Activated naive CD4-positive, alpha-beta T cell treated with anti-CD3 and anti-CD28 coated beads, Interleukin-2, amount 50 U/mL, for 16 hours (primary cell): ENCODE results near the gene UBE2L3.

ENCODE experiments used
- DNase-seq: peaks from one replicate; pipeline ENCODE4 v3.0.0-alpha.2; 2020

Gene UBE2L3

GRCh38 chr22:21646608-21647590, 79.4 kb downstream of the UBE2L3 start:
- DNase-seq = peak; percentile 77

- DNase-seq = no peak
These were observed 82.8 kb downstream of the UBE2L3 start for GRCh38 chr22:21650280-21650679.

GRCh38 chr22:21650823-21651520, 83.5 kb downstream of the UBE2L3 start:
- DNase-seq = no peak

- no peak for DNase-seq
These were observed 84.1 kb downstream of the UBE2L3 start for GRCh38 chr22:21651521-21652009.

GRCh38 chr22:21652010-21652546, 84.6 kb downstream of the UBE2L3 start:
- peak; percentile 83 for DNase-seq

- no peak for DNase-seq
These were observed 85.3 kb downstream of the UBE2L3 start for GRCh38 chr22:21652547-21653545.

DNA sequence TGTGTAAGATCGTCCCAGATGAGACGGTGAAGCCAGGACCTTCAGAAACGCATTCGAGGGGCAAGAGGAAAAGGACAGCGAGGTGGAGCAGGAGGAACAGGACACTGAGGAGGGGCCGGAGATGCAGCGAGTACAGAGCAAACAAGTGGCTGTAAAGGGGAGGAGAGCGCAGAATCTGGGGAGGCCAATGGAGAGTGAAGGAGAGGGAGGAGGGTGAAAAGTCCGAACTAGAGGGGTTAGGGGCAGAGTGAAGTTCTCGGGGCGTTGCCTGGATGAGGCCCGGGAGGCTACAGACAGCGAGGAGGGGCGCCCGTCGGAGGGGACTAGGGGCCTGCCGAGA, 89.5 kb downstream of the UBE2L3 start:
- DNase-seq = no peak

DNA sequence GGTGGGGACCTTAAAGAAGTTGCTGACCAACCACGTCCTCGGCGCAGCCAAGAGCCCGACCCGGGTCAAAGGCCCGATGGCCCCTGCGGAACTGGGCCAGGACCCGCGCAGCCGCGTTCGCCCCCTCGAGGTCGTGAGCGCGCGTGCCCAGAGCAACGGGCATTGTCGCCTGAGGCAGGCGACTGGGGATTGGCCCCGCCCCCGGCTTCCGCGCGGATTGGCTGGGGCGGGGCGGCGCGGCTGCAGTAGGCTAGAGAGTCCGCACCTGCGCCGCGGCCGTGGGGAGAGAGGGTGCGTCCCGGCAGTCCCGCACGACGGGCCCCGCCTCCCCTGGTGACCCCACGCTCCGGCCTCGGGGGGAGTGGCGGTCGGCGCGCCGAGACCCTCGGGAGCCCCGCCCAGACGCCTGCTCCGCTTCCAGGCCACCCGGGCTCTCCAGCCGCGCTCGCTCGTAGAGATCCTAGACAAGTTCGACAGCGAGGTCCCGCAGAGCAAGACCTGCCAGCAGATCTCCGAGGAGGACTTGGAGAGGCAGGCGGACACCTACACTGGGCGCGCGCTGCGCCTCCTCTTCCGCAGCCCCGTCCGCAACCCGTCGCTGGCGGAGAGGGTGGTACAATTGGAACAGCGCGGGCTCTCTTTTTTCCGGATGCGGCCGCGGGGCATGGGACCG, 90.0 kb downstream of the UBE2L3 start:
- DNase-seq = peak; percentile 81

DNA sequence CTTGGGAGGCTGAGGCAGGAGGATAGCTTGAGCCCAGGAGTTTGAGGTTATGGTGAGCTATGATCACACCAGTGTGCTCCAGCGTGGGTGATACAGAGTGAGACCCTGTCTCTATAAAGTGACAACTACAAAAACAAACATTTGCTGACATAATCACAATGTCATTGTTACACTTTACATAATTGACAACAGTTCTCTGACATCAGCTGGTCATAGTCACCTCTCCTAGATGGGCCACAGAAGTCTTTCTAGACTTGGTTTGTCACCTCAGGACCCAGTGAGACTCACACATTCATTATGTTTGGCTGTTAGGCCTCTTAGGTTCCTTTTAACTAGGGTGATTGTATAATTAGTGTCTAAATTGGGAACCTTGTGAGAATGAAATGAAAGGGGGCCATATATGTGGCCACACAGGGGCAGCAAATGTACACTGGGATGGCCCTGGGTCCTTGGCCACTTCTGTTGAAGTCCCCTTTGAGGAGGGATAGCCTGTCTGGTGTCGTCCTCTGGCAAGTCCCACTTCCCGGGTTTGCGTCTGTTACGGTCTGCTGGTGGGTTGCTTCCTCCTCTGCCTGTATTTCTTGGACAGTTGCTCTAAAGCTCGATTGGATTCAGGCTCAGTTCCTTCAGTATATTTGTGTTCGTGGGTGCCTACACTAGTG, 92.5 kb downstream of the UBE2L3 start:
- no peak for DNase-seq

- no peak for DNase-seq
These were observed 93.4 kb downstream of the UBE2L3 start for GRCh38 chr22:21660904-21661303.

DNA sequence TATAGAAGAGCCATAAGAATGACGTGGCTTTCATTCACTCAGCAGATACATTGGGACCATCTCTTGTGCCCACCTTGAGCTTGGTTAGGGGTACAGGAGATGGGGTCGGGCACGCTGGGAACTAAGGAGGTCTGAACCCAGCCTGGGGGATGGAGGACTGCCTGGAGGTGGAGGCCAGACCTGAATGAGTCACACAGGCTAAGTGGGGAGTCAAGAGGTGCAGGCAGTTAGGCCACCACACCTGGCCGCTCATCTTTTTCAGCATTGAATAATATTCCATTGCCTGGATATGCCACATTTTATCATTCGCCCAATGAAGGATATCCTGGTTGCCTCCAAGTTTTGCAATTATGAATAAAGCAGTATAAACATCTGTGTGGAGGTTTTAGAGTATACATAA, 94.5 kb downstream of the UBE2L3 start:
- DNase-seq = no peak

DNA sequence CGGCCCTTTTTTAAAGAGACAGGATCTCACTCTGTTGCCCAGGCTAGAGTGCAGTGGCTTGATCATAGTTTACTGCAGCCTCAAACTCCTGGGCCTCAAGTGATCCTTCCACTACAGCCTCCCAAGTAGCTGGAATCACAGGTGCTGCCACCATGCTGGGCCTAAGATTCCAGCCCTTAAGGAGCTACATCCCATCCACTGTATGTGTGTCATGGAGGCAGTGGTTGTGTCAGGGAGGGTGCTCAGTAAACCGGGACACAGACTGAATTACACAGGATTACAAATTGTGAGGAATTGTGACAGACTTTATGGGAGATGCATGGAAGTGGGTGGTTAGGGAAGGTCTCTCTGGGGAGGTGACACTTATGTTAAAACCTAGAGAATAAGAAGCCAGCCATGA, 96.2 kb downstream of the UBE2L3 start:
- no peak for DNase-seq

DNA sequence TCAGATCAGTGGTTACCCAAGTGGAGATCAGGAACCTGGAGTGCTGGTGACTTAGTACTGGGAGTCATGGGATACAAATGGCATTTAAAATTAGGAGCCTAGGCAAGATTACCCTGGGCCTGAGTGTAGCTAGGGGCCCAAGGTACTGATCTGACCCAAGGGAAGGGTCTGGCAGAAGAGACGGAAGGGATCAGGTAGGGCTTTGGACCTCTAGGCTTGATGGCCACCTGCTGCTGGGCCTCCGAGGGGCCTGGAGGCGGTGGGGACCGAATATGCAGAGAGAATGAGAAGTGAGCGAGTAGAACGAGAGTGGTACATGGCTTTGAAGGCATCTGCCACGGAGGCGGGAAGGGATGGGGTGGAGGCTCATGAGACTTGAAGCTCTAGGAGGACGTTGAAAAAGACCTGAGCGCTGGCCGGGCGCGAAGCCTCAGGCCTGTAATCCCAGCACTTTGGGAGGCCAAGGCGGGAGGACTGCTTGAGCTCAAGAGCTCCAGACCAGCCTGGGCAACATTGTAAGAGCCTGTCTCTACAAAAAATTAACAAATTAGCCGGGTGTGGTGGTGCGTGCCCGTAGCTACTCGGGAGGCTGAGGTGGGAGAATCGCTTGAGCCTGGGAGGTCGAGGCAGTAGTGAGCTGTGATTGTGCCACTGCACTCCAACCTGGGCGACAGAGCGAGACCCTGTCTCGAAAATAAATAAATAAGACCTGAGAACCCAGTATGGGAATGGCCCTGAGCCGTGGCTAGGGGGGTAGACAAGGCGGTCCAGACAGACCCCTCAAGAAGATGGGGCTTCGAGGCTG, 97.7 kb downstream of the UBE2L3 start:
- DNase-seq = no peak

DNA sequence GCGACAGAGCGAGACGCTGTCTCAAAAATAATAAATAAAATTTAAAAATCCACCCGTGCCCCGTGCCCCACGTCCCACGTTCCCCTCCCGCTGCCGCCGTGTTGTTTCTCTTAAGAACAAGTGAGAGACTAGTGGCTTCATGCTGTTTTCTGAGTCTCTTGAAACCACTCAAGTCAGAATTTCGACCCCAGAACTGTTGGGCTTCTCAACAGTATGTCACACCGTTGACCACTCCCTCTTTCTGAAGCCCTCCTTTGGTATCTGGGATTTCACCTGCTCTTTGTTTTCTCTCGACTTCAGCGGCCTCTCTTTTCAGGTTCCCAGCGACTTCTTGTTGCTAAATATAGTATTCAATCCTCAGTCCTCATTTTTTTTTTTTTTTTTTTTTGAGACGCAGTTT, 99.3 kb downstream of the UBE2L3 start:
- no peak for DNase-seq

DNA sequence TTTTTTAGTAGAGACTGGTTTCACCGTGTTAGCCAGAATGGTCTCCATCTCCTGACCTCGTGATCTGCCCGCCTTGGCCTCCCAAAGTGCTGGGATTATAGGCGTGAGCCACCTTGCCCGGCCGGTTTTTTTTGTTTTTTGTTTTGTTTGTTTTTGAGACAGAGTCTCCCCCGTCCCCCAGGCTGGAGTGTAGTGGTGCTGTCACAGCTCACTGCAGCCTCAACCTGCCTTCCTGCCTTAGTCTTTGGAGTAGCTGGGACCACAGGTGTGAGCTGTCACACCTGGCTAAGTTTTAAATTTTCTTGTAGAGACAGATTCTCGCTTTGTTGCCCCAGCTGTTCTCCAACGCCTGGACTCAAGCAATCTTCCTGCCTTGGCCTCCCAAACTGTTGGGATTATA, 101.5 kb downstream of the UBE2L3 start:
- no peak for DNase-seq

GRCh38 chr22:21672107-21672629, 104.7 kb downstream of the UBE2L3 start:
- no peak for DNase-seq
